K562 (cell line): ENCODE measurements around the gene MET.

Source experiments
- ATF6 ChIP-seq: sonication (generic); formaldehyde crosslinking; IDR thresholded peaks from 2 replicates; pipeline ENCODE4 v1.4.0; 2020; ENCODE audit warnings: mild to moderate bottlenecking, missing genetic modification reagents
- CBX8 ChIP-seq: fragments of 200-600 bp; sonication (generic); IDR thresholded peaks from 2 replicates; pipeline ENCODE4 v1.6.1; 2012; ENCODE audit warnings: borderline replicate concordance, mixed run types, low read depth, mild to moderate bottlenecking, moderate library complexity, mixed read lengths, low read length, control low read depth, inconsistent platforms; ENCODE audit not compliant: poor library complexity, severe bottlenecking; ENCODE audit errors: extremely low read depth
- CTCF ChIP-seq, 3 experiments: IDR thresholded peaks in 2 of 3; conservative IDR thresholded peaks in 1 of 3; 2 replicates each; pipeline ENCODE4 v1.5.1; 2011 to 2012; ENCODE audit warnings: low read length in 3 of 3, mild to moderate bottlenecking in 3 of 3, control low read depth in 2 of 3, improper control_type of control experiment in 1 of 3, inconsistent platforms in 1 of 3, low read depth in 1 of 3, mixed read lengths in 1 of 3, moderate library complexity in 1 of 3; ENCODE audit not compliant: insufficient read depth in 2 of 3
- EP300 ChIP-seq: IDR thresholded peaks from 2 replicates; pipeline ENCODE4 v1.6.1; 2012; ENCODE audit warnings: low read length, improper control_type of control experiment
- EZH2 ChIP-seq: IDR thresholded peaks from 2 replicates; pipeline ENCODE4 v1.6.1; 2012; ENCODE audit warnings: low read depth, mild to moderate bottlenecking, inconsistent platforms, low read length, borderline replicate concordance
- MEF2D ChIP-seq: conservative IDR thresholded peaks from 2 replicates; pipeline ENCODE4 v1.6.1; 2016; ENCODE audit warnings: low read depth, missing genetic modification characterization, missing compliant biosample characterization
- PKNOX1 ChIP-seq: fragments of 450-650 bp; IDR thresholded peaks from 2 replicates; pipeline ENCODE4 v1.6.1; 2016
- POLR2A ChIP-seq: fragments of 450-650 bp; conservative IDR thresholded peaks from 2 replicates; pipeline ENCODE4 v1.6.1; 2016
- POLR2AphosphoS5 ChIP-seq: IDR thresholded peaks from 2 replicates; pipeline ENCODE4 v1.6.1; 2011; ENCODE audit warnings: mild to moderate bottlenecking, low read depth, low read length, moderate library complexity; ENCODE audit not compliant: control insufficient read depth, insufficient read depth
- SMC3 ChIP-seq: conservative IDR thresholded peaks from 2 replicates; pipeline ENCODE4 v1.6.1; 2011; ENCODE audit warnings: low read depth, low read length, improper control_type of control experiment; ENCODE audit not compliant: insufficient read depth
- U2AF1 ChIP-seq: fragments of 200-400 bp; formaldehyde crosslinking; optimal IDR thresholded peaks from 2 replicates; pipeline ENCODE3; 2017; ENCODE audit warnings: mild to moderate bottlenecking, low read depth, low read length, moderate library complexity
- ZFP91 ChIP-seq: sonication (generic); formaldehyde crosslinking; IDR thresholded peaks from 2 replicates; pipeline ENCODE4 v1.8.0; 2022; ENCODE audit warnings: mild to moderate bottlenecking, missing genetic modification reagents
- ZNF318 ChIP-seq, 2 experiments: fragments of 450-650 bp; IDR thresholded peaks; 2 replicates each; pipeline ENCODE4 v1.6.1; 2016; ENCODE audit warnings: mild to moderate bottlenecking in 2 of 2, borderline replicate concordance in 1 of 2, low read depth in 1 of 2, moderate library complexity in 1 of 2

- TF ChIP-seq POLR2A (no peak), ATF6 (no peak), PKNOX1 (no peak), POLR2AphosphoS5 (no peak), SMC3 (no peak), ZNF318 (IDR thresholded peaks at IDR 0.05; ENCODE audit: borderline replicate concordance in 1 of 2, low read depth in 1 of 2) (no peak), EP300 (no peak), CTCF (IDR thresholded peaks at IDR 0.05 in 2 of 3, conservative IDR thresholded peaks at IDR 0.05 in 1 of 3; ENCODE audit: insufficient read depth in 2 of 3, low read depth in 1 of 3, low read length in 3 of 3) (no peak), EZH2 (no peak), MEF2D (no peak), ZFP91 (CRISPR knock-in tag) (no peak), CBX8 (no peak), U2AF1 (no peak)
Observed at GRCh38 chr7:116837586-116837985, 165.6 kb downstream of the MET start.
